Astrocyte of the spinal cord (primary cell): ENCODE data around the gene CEP57.

Source experiments
- DNase-seq: peaks from one replicate; pipeline ENCODE4 v3.0.0; 2011; ENCODE audit warnings: low read depth, low spot score
- H3K4me3 ChIP-seq: 2 replicates; pipeline ENCODE4 v1.5.1; 2011; ENCODE audit warnings: low read depth, mild to moderate bottlenecking, low read length, moderate library complexity
- in situ Hi-C: cut with HindIII; loops from 2 replicates; pipeline ENCODE4 v1.10.0; 2017; ENCODE audit warnings: low sequenced_read_pairs
- TF ChIP-seq, protein P1 (sequence below): IDR thresholded peaks from 2 replicates; pipeline ENCODE4 v1.5.1; 2012; ENCODE audit warnings: low read depth, mild to moderate bottlenecking, low read length, inconsistent platforms

Gene CEP57

DNA sequence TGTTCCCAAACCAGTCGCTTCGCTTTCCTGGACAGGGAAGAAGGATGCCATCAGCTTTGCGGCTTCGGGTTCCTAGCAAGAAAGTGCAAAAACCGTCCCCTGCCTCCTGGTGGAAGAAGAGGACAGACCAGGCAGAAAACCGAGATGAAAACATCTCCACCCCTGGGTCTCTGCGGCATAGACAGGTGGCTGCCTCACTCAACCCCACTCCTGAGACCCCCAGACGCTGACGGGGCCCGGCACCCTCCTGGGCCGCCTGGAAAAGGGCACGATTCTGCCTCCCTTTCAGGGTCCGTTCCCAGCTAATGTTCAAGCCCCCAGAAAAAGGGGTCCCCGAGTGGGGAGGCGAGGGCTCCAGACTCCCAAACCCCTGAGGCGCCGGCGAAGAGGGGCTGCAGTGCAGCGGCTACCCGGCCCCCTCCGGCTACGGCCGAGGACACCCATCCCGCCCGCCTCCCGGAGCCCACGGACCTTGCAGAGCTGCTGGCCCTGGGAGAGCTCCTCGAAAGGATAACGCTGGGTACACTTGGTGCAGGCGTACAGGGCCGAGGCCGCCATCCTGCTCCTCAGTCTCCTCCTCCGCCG lies 1.3 kb upstream of the CEP57 start:
- DNase-seq: peak; percentile 46
- peak overlapping the region; percentile 95 for H3K4me3 ChIP-seq
- in situ Hi-C loops: no loop called here
- TF ChIP-seq, protein P1, sequence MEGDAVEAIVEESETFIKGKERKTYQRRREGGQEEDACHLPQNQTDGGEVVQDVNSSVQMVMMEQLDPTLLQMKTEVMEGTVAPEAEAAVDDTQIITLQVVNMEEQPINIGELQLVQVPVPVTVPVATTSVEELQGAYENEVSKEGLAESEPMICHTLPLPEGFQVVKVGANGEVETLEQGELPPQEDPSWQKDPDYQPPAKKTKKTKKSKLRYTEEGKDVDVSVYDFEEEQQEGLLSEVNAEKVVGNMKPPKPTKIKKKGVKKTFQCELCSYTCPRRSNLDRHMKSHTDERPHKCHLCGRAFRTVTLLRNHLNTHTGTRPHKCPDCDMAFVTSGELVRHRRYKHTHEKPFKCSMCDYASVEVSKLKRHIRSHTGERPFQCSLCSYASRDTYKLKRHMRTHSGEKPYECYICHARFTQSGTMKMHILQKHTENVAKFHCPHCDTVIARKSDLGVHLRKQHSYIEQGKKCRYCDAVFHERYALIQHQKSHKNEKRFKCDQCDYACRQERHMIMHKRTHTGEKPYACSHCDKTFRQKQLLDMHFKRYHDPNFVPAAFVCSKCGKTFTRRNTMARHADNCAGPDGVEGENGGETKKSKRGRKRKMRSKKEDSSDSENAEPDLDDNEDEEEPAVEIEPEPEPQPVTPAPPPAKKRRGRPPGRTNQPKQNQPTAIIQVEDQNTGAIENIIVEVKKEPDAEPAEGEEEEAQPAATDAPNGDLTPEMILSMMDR: peak; percentile 48

DNA sequence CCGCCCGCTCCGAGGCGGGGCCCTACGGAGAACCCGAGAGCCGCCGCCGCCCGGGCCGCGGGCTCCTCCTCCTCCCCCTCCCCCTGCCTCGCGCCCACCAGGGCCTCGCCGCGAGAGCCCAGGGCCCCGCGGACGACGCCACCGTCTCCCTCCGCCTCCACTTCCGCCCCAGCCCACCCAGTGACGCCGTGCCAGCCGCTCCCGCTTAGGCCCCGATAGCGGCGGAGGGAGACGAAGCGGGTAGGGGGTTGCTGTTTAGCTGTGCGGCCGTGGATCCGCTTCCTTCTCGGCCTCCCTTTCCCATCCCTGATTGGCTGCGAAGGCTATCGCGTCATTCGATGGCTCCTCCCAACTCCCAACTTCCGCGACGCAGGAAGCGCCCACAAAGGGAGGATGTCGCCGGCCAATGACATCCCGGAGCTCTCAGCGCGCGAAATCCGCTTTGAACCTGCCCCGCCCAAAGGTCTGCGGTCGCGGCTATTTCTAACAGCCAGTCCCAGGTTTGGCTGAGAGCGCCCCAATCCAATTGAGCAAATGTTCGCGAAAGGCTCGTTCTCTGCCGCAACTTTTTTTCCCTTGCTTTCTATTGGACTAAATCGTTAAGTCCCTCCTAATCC lies 684 bp upstream of the CEP57 start, which contains the start of gene FAM76B:
Gene FAM76B (minus strand): TSS at position 277 of the 617 bp plus-strand sequence. CDS start 304 bp downstream, outside the sequence.
- TF ChIP-seq, protein P1: no peak
- peak; percentile 100 for DNase-seq
- in situ Hi-C loops: no loop called here
- H3K4me3 ChIP-seq: peak within 1 kb of the TSS; percentile 95

DNA sequence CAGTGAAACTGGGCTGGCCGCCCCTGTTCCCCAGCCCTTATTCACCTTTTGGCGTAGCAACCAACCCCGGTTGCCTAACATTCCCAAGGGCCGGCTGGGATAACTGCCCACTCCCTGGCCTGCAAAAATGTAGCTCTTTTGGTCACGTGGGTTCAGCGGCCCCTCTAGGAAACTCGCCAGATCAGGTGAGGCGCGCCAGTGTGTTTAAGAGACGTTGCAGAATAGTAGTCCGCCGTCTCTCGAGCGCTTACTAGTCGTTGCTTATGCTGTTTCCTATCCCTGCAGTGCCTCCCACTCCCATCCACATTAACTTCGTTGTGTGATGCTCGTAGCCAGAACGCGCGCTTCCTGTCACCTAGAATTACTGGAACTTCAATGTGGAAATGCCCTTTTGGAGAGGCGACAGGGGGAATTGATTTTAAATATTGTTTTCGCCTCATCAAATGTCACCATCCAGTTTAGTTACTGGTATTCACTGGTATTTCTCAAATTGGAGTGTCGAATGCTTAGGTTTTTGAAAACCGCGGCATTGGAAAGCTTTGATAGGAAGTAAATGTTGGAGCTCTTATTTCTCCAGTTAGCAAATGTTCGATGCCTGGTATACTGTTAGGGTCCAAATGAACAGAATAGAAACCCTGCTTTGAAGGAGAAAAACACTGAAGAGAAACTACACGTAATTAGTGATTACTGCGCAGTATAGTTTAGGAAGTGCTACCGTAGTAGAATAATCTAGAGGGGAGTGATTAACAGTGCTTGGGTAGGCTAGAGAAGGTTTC lies 823 bp downstream of the CEP57 start:
- peak overlapping the region; percentile 95 for H3K4me3 ChIP-seq
- peak; percentile 61 for DNase-seq
- TF ChIP-seq, protein P1: no peak
- in situ Hi-C loops: no loop called here

DNA sequence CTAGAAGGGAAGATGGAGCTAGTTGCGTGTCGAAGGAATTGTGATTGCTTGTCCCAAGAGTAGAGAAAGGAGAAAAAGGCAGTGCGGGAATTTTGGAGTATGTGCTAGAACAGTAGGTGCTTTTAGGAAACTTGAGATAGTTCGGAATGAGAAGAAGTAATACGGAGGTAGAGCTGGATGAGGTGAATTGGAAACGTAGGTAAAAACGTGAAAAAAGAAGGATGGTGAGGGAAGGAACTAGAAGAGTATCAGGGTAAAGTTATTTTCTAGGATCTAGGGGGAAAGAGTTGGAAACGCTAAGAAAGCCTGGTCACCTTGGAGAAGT lies 1.4 kb downstream of the CEP57 start:
- in situ Hi-C loops: no loop called here
- peak overlapping the region; percentile 95 for H3K4me3 ChIP-seq
- TF ChIP-seq, protein P1: no peak
- DNase-seq: no peak

DNA sequence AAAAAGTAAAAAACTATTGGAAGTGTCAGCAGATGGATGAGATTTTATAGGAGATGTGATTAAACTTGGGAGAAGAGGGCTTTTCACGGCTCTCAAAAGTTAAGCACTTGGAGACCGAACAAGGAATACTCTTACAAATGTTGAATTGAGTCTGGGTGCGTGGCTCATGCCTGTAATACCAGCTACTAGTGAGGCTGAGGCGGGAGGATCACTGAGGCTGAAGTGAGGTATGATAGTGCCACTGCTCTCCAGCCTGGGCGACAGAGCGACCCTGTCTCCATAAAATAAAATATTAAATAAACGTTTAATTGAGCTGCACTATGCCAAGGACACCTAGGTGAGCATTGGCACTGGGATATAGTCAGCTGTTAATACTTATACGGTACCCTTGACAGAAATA lies 1.9 kb downstream of the CEP57 start:
- H3K4me3 ChIP-seq: no peak overlapping the region
- TF ChIP-seq, protein P1: no peak
- no peak for DNase-seq
- in situ Hi-C loops: no loop called here

DNA sequence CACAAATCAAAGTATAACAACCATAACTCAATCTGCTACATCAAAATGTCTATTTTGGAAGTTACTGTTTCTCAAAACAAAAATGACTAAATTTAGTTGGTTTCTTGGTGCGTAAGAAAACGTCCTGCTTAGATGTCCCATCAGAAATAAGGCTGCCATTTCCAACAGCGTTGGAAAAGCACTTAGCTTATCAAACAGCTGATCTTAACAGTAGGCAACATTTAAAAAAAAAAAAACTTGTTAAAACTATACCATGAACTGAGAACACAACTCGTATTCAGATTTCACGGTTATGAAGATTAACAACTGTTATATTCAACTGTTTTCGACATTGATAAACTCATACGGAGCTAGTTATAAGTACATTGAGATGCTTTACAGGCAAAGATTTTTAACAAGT lies 2.4 kb downstream of the CEP57 start:
- H3K4me3 ChIP-seq: no peak overlapping the region
- in situ Hi-C loops: no loop called here
- TF ChIP-seq, protein P1: no peak
- DNase-seq: no peak
